ENCODE measurements around the gene CDH8. TPM values are rescaled to one million over a fixed set of nuclear protein-coding genes. Genes with fewer than 3 reads are reported as not detected.

The CDH8 gene
- total RNA-seq, 1 experiment from 2014 or later: 2.5 TPM

DNA sequence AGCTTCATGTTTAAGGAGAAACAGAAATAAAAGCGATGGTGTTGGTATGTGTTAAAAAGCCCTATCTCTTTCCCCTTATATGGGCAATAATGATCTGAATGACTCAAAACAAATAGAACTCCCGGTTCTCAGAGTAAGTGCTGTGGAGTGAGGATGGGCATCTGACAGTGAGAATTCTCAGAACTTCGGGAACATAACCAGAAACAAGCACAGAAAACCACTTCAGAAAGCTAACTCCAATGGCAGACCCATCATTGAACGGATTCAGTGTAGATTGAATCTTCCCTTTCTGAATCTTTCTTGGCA, 67.2 kb downstream of the CDH8 start:
- H3K9me2 ChIP-seq (ENCODE audit: insufficient read depth): no peaks in the 10 kb centered on the region
- ATAC-seq (no peak), DNase-seq (ENCODE audit: low read depth, low spot score) (no peak)
- POLR2A ChIA-PET: no interaction called here
- H3K27me3 ChIP-seq (ENCODE audit: insufficient read depth, low read length): no peaks in the 10 kb centered on the region
- H3K4me1 ChIP-seq (ENCODE audit: control insufficient read depth in 1 of 2, insufficient read depth in 2 of 2, low read length in 2 of 2): no peaks in the 10 kb centered on the region
- RAD21 ChIA-PET (ENCODE audit: low non-redundant PET in 1 of 2, low total read pairs in 2 of 2, uncharacterized antibody in 2 of 2, unreplicated experiment in 2 of 2): no interaction called here
- H3K4me3 ChIP-seq (replicated peaks in 1 of 2; ENCODE audit: low read depth in 1 of 2, low read length in 2 of 2): no peak overlapping the region
- intact Hi-C loops (cut with micrococcal nuclease): no loop called here
- no peak overlapping the region for H3K9ac ChIP-seq (ENCODE audit: low read length)
- no peak overlapping the region for H2AFZ ChIP-seq (ENCODE audit: low read depth, low read length, poor library complexity, severe bottlenecking)
- peaks cover 8 to 10% of the 10 kb centered on the region in 2 experiments; a peak in 2 of 4 replicates for H3K9me3 ChIP-seq (ENCODE audit: control insufficient read depth in 1 of 2, insufficient read depth in 1 of 2, low read depth in 1 of 2, low read length in 2 of 2)
- no peaks in the 10 kb centered on the region for H3K79me2 ChIP-seq (ENCODE audit: insufficient read depth, low read length)
- H3K36me3 ChIP-seq (ENCODE audit: control insufficient read depth in 1 of 2, insufficient read depth in 2 of 2, low read length in 2 of 2): no peaks in the 10 kb centered on the region
- CTCF ChIA-PET: no interaction called here
- H3K27ac ChIP-seq (ENCODE audit: low read depth, low read length): no peak overlapping the region
- no peak for TF ChIP-seq SRF (IDR thresholded peaks at IDR 0.05; ENCODE audit: low read depth)
- no peaks in the 10 kb centered on the region for H4K20me1 ChIP-seq (ENCODE audit: insufficient read depth)
- no TSS peak for BruUV-seq (replicated peaks)
- no peak overlapping the region for H3K4me2 ChIP-seq (ENCODE audit: low read length)

GRCh38 chr16:61968242-61969076, 67.8 kb downstream of the CDH8 start:
- H3K4me2 ChIP-seq (ENCODE audit: low read length): no peak overlapping the region
- ChIA-PET POLR2A (no interaction called here), CTCF (no interaction called here), RAD21 (ENCODE audit: low non-redundant PET in 1 of 2, low total read pairs in 2 of 2, uncharacterized antibody in 2 of 2, unreplicated experiment in 2 of 2) (no interaction called here)
- H3K27me3 ChIP-seq (ENCODE audit: insufficient read depth, low read length): no peaks in the 10 kb centered on the region
- BruUV-seq (replicated peaks): no TSS peak
- no peak overlapping the region for H3K27ac ChIP-seq (ENCODE audit: low read depth, low read length)
- intact Hi-C loops (cut with micrococcal nuclease): no loop called here
- DNase-seq (ENCODE audit: low read depth, low spot score): no peak
- H3K4me1 ChIP-seq (ENCODE audit: control insufficient read depth in 1 of 2, insufficient read depth in 2 of 2, low read length in 2 of 2): no peaks in the 10 kb centered on the region
- H3K4me3 ChIP-seq (replicated peaks in 1 of 2; ENCODE audit: low read depth in 1 of 2, low read length in 2 of 2): no peak overlapping the region
- H3K9me3 ChIP-seq (ENCODE audit: control insufficient read depth in 1 of 2, insufficient read depth in 1 of 2, low read depth in 1 of 2, low read length in 2 of 2): peaks cover 8 to 10% of the 10 kb centered on the region in 2 experiments; a peak in 2 of 4 replicates
- no peaks in the 10 kb centered on the region for H3K79me2 ChIP-seq (ENCODE audit: insufficient read depth, low read length)
- no peak overlapping the region for H3K9ac ChIP-seq (ENCODE audit: low read length)
- no peaks in the 10 kb centered on the region for H4K20me1 ChIP-seq (ENCODE audit: insufficient read depth)
- no peak for TF ChIP-seq TCF7L2 (IDR thresholded peaks at IDR 0.05; ENCODE audit: borderline replicate concordance, extremely low read depth, insufficient read depth, insufficient read length)
- TF ChIP-seq EZH2 (IDR thresholded peaks at IDR 0.05): no peak
- H3K9me2 ChIP-seq (ENCODE audit: insufficient read depth): no peaks in the 10 kb centered on the region
- H3K36me3 ChIP-seq (ENCODE audit: control insufficient read depth in 1 of 2, insufficient read depth in 2 of 2, low read length in 2 of 2): no peaks in the 10 kb centered on the region
- H2AFZ ChIP-seq (ENCODE audit: low read depth, low read length, poor library complexity, severe bottlenecking): no peak overlapping the region
- no peak for ATAC-seq
